HepG2 (cell line): ENCODE results near the gene VAC14. TPM values are rescaled to one million over a fixed set of nuclear protein-coding genes. Genes with fewer than 3 reads are reported as not detected.

Experiments
- ELF1 ChIP-seq: sonication (generic); formaldehyde crosslinking; IDR thresholded peaks from 2 replicates; pipeline ENCODE4 v1.4.0; 2020; ENCODE audit warnings: missing genetic modification reagents
- FOXP1 ChIP-seq, 2 experiments: fragments of 450-650 bp in 1 of 2; IDR thresholded peaks; 2 replicates each; pipeline ENCODE4 v1.6.1; 2017 to 2018; ENCODE audit warnings: antibody characterized with exemption in 1 of 2
- HOXA3 ChIP-seq: sonication (generic); formaldehyde crosslinking; IDR thresholded peaks from 2 replicates; pipeline ENCODE4 v1.5.0; 2020; ENCODE audit warnings: missing genetic modification reagents
- MEF2D ChIP-seq: sonication (generic); formaldehyde crosslinking; IDR thresholded peaks from 2 replicates; pipeline ENCODE4 v1.5.1; 2020; ENCODE audit warnings: mild to moderate bottlenecking, missing genetic modification reagents
- MZF1 ChIP-seq: sonication (generic); formaldehyde crosslinking; IDR thresholded peaks from 2 replicates; pipeline ENCODE4 v1.8.1; 2023; ENCODE audit warnings: mild to moderate bottlenecking, missing genetic modification reagents, borderline replicate concordance
- NONO ChIP-seq, 2 experiments: fragments of 450-650 bp in 1 of 2; sonication (generic) in 1 of 2; formaldehyde crosslinking in 1 of 2; IDR thresholded peaks in 1 of 2; conservative IDR thresholded peaks in 1 of 2; 2 replicates each; pipeline versions ENCODE4 v1.6.1 to v1.8.0; 2017 to 2022; ENCODE audit warnings: mild to moderate bottlenecking in 1 of 2, missing genetic modification reagents in 1 of 2, moderate library complexity in 1 of 2
- ONECUT2 ChIP-seq: sonication (generic); formaldehyde crosslinking; IDR thresholded peaks from 2 replicates; pipeline ENCODE4 v1.4.0; 2020; ENCODE audit warnings: missing genetic modification reagents
- REPIN1 ChIP-seq: sonication (generic); formaldehyde crosslinking; IDR thresholded peaks from 2 replicates; pipeline ENCODE4 v1.8.0; 2022; ENCODE audit warnings: missing genetic modification reagents, low read depth, mild to moderate bottlenecking, borderline replicate concordance
- ZBTB38 ChIP-seq: sonication (generic); formaldehyde crosslinking; IDR thresholded peaks from 2 replicates; pipeline ENCODE4 v1.5.1; 2020; ENCODE audit warnings: mild to moderate bottlenecking, missing genetic modification reagents
- ZNF430 ChIP-seq: sonication (generic); formaldehyde crosslinking; IDR thresholded peaks from 2 replicates; pipeline ENCODE4 v1.9.0; 2021; ENCODE audit warnings: mild to moderate bottlenecking, missing genetic modification reagents
- ZNF460 ChIP-seq: sonication (generic); formaldehyde crosslinking; IDR thresholded peaks from 2 replicates; pipeline ENCODE4 v1.5.1; 2020; ENCODE audit warnings: missing genetic modification reagents, mild to moderate bottlenecking, borderline replicate concordance
- polyA plus RNA-seq, 8 experiments: library from polyadenylated mRNA; depleted of rRNA in 3 of 8; stranded (reverse) in 7 of 8; unstranded in 1 of 8; fragments of >200 nt; fragmentation: Illumina TruSeq in 4 of 8; extraction: Trizol in 4 of 8; gene quantifications; 2 replicates each; pipeline versions ENCODE4 v1.2.1 to v1.2.3, GENCODE V29; 2011 to 2016; ENCODE audit warnings: low read depth in 4 of 8, missing spikeins in 1 of 8, mixed read lengths in 1 of 8; ENCODE audit not compliant: insufficient read depth in 1 of 8
- total RNA-seq, 5 experiments: library from RNA; depleted of rRNA; stranded (reverse); fragments of >200 nt; fragmentation: Illumina TruSeq; extraction: Trizol; gene quantifications; 2 replicates each; pipeline ENCODE4 v1.2.3, GENCODE V29; 2016; ENCODE audit warnings: low read depth in 1 of 5
- TF ChIP-seq, protein P1 (sequence below): sonication (generic); formaldehyde crosslinking; conservative IDR thresholded peaks from 2 replicates; pipeline ENCODE4 v1.4.0; 2020; ENCODE audit warnings: missing genetic modification reagents
- TF ChIP-seq, protein P2 (sequence below): sonication (generic); formaldehyde crosslinking; IDR thresholded peaks from 2 replicates; pipeline ENCODE4 v1.9.0; 2022; ENCODE audit warnings: missing genetic modification reagents, mild to moderate bottlenecking, borderline replicate concordance
- TF ChIP-seq, protein P3 (sequence below): sonication (generic); formaldehyde crosslinking; IDR thresholded peaks from 2 replicates; pipeline ENCODE4 v1.4.0; 2020; ENCODE audit warnings: missing genetic modification reagents
- TF ChIP-seq, protein P4 (sequence below): sonication (generic); formaldehyde crosslinking; IDR thresholded peaks from 2 replicates; pipeline ENCODE4 v1.4.0; 2020; ENCODE audit warnings: mild to moderate bottlenecking, missing genetic modification reagents
- TF ChIP-seq, protein P5 (sequence below), 2 experiments: sonication (generic) in 1 of 2; formaldehyde crosslinking in 1 of 2; IDR thresholded peaks; 2 replicates each; pipeline versions ENCODE4 v1.4.0 to v1.6.1; 2016 to 2020; ENCODE audit warnings: borderline replicate concordance in 1 of 2, low read depth in 1 of 2, mild to moderate bottlenecking in 1 of 2, missing genetic modification reagents in 1 of 2

The VAC14 gene
- total and polyA plus RNA-seq, 2 of the 13 experiments (the other 11 are each of a cell fraction or from before 2014, with no cell fraction given): 23.5 to 24.6 TPM

DNA sequence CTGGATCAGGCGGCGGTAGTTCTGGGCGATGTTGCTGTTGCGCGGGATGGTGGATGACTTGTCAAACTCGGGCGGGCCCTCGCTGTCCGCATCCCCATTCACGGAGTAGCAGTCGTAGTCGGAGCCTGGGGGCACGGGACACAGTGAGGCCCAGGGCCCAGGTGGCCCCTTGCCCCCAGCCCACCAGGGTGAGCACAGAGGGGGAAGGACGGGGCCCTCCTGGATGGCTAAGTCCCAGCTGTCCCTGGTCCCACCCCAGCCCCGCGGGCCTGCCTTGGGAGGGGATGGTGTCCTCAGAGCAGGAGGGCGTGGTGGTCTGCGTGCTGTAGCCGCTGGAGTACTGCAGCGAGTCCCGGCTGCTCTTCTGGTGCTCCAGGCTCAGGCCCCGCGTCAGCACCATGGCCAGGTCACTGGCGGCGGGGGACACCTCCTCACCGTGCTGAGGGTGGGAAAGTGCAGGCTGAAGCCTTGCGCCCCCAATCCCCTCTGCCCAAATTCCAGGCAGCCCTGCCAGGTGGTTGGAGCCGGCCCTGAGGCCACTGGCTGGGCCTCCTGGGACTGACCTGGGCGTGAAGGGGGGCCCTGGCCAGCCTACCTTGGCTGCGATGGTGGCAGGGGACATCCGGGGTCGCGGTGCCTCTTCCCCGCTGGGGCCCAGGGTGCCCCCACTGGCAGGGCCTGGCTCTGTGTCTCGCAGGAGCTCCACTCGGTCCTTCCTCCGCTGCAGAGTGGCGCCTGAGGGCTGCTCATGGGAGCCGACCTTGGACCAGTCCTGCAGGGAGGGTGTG lies 136.4 kb downstream of the VAC14 start (continued):
- TF ChIP-seq, protein P1, sequence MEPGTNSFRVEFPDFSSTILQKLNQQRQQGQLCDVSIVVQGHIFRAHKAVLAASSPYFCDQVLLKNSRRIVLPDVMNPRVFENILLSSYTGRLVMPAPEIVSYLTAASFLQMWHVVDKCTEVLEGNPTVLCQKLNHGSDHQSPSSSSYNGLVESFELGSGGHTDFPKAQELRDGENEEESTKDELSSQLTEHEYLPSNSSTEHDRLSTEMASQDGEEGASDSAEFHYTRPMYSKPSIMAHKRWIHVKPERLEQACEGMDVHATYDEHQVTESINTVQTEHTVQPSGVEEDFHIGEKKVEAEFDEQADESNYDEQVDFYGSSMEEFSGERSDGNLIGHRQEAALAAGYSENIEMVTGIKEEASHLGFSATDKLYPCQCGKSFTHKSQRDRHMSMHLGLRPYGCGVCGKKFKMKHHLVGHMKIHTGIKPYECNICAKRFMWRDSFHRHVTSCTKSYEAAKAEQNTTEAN: no peak
- TF ChIP-seq ZBTB38 (CRISPR knock-in tag) (peak; percentile 57), ZNF460 (no peak), REPIN1 (0 out of 2 replicates have a peak, but pooled peaks have one; percentile 41), HOXA3 (CRISPR knock-in tag) (peak; percentile 3; the same call in 1 of the 2 replicates), FOXP1 (IDR thresholded peaks at IDR 0.05) (no peak), FOXP1 (CRISPR knock-in tag; IDR thresholded peaks at IDR 0.05) (no peak), ONECUT2 (CRISPR knock-in tag) (no peak), NONO (IDR thresholded peaks at IDR 0.05) (no peak), NONO (CRISPR knock-in tag; conservative IDR thresholded peaks at IDR 0.05) (peak; percentile 28; the same call in 1 of the 2 replicates), ZNF430 (CRISPR knock-in tag) (no peak), ELF1 (CRISPR knock-in tag) (no peak), MZF1 (CRISPR knock-in tag) (no peak), MEF2D (CRISPR knock-in tag) (no peak)
- TF ChIP-seq, protein P2, sequence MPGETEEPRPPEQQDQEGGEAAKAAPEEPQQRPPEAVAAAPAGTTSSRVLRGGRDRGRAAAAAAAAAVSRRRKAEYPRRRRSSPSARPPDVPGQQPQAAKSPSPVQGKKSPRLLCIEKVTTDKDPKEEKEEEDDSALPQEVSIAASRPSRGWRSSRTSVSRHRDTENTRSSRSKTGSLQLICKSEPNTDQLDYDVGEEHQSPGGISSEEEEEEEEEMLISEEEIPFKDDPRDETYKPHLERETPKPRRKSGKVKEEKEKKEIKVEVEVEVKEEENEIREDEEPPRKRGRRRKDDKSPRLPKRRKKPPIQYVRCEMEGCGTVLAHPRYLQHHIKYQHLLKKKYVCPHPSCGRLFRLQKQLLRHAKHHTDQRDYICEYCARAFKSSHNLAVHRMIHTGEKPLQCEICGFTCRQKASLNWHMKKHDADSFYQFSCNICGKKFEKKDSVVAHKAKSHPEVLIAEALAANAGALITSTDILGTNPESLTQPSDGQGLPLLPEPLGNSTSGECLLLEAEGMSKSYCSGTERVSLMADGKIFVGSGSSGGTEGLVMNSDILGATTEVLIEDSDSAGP (CRISPR knock-in tag): peak; percentile 13; the same call in 1 of the 2 replicates
- TF ChIP-seq, protein P3, sequence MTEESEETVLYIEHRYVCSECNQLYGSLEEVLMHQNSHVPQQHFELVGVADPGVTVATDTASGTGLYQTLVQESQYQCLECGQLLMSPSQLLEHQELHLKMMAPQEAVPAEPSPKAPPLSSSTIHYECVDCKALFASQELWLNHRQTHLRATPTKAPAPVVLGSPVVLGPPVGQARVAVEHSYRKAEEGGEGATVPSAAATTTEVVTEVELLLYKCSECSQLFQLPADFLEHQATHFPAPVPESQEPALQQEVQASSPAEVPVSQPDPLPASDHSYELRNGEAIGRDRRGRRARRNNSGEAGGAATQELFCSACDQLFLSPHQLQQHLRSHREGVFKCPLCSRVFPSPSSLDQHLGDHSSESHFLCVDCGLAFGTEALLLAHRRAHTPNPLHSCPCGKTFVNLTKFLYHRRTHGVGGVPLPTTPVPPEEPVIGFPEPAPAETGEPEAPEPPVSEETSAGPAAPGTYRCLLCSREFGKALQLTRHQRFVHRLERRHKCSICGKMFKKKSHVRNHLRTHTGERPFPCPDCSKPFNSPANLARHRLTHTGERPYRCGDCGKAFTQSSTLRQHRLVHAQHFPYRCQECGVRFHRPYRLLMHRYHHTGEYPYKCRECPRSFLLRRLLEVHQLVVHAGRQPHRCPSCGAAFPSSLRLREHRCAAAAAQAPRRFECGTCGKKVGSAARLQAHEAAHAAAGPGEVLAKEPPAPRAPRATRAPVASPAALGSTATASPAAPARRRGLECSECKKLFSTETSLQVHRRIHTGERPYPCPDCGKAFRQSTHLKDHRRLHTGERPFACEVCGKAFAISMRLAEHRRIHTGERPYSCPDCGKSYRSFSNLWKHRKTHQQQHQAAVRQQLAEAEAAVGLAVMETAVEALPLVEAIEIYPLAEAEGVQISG (CRISPR knock-in tag): 0 out of 2 replicates have a peak, but pooled peaks have one; percentile 22
- TF ChIP-seq, protein P4, sequence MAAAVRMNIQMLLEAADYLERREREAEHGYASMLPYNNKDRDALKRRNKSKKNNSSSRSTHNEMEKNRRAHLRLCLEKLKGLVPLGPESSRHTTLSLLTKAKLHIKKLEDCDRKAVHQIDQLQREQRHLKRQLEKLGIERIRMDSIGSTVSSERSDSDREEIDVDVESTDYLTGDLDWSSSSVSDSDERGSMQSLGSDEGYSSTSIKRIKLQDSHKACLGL (CRISPR knock-in tag): 0 out of 2 replicates have a peak, but pooled peaks have one; percentile 44
- TF ChIP-seq, protein P5, sequence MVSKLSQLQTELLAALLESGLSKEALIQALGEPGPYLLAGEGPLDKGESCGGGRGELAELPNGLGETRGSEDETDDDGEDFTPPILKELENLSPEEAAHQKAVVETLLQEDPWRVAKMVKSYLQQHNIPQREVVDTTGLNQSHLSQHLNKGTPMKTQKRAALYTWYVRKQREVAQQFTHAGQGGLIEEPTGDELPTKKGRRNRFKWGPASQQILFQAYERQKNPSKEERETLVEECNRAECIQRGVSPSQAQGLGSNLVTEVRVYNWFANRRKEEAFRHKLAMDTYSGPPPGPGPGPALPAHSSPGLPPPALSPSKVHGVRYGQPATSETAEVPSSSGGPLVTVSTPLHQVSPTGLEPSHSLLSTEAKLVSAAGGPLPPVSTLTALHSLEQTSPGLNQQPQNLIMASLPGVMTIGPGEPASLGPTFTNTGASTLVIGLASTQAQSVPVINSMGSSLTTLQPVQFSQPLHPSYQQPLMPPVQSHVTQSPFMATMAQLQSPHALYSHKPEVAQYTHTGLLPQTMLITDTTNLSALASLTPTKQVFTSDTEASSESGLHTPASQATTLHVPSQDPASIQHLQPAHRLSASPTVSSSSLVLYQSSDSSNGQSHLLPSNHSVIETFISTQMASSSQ (IDR thresholded peaks at IDR 0.05; ENCODE audit: low read depth): no peak
- TF ChIP-seq, protein P5 (CRISPR knock-in tag; IDR thresholded peaks at IDR 0.05; ENCODE audit: borderline replicate concordance): 0 out of 2 replicates have a peak, but pooled peaks have one; percentile 19
